K562 (cell line): ENCODE results near the gene BLCAP. TPM values are rescaled to one million over a fixed set of nuclear protein-coding genes. Genes with fewer than 3 reads are reported as not detected.

Experiments used
- ATAC-seq: fragments of 200-7000 bp; cut with Tn5 transposase; 3 replicates; pipeline ENCODE4 v1.9.1; 2020; ENCODE audit warnings: moderate library complexity
- BruUV-seq: library from RNA; stranded (reverse); fragments of 400-500 nt; replicated peaks from 2 replicates; lab custom pipeline; 2021; lab: Mats Ljungman, UMichigan
- CTCF ChIA-PET: fragments of 300-600 bp; formaldehyde crosslinking; extraction: SDS; loops from one replicate; lab custom pipeline; 2021; ENCODE audit warnings: low intra/inter-chr PET ratio; lab: Yijun Ruan, JAX
- POLR2A ChIA-PET: fragments of 300-600, 350-650 bp; sonication (Branson Sonifier 250); formaldehyde crosslinking; extraction: SDS; loops from one replicate; lab custom pipeline; 2021; ENCODE audit warnings: antibody characterized with exemption, inconsistent platforms; lab: Yijun Ruan, JAX
- DNase-seq, 4 experiments: peaks; one replicate each; pipeline versions ENCODE4 v3.0.0 to v3.0.0-alpha.2; 2011 to 2018; ENCODE audit warnings: low spot score in 3 of 4, mixed read lengths in 3 of 4; ENCODE audit errors: extremely low read depth in 1 of 4
- FAIRE-seq: peaks from 2 replicates; lab custom pipeline; 2011; peaks lifted over from hg19 to GRCh38; lab: Jason Lieb, UNC
- H2AFZ ChIP-seq: 2 replicates; pipeline ENCODE4 v1.6.0; 2011; ENCODE audit warnings: low read depth, low read length, control low read depth, inconsistent platforms
- H3K27ac ChIP-seq: fragments of 200-600 bp; 3 replicates; pipeline ENCODE4 v1.8.0; 2011; ENCODE audit warnings: low read depth, mild to moderate bottlenecking, control low read depth, inconsistent platforms, low read length, moderate library complexity, mixed read lengths; ENCODE audit errors: extremely low read depth
- H3K27me3 ChIP-seq, 2 experiments: fragments of 300-600 bp in 1 of 2; 2 replicates in 1 of 2; 3 replicates in 1 of 2; pipeline versions ENCODE4 v1.6.0 to v1.8.0; 2011; ENCODE audit warnings: inconsistent platforms in 2 of 2, low read length in 2 of 2, mild to moderate bottlenecking in 1 of 2, mixed read lengths in 1 of 2, moderate library complexity in 1 of 2; ENCODE audit not compliant: control insufficient read depth in 2 of 2, insufficient read depth in 2 of 2
- H3K36me3 ChIP-seq: fragments of 300-600 bp; 3 replicates; pipeline ENCODE4 v1.8.0; 2011; ENCODE audit warnings: mild to moderate bottlenecking, low read length, inconsistent platforms; ENCODE audit not compliant: control insufficient read depth, insufficient read depth
- H3K4me1 ChIP-seq, 2 experiments: fragments of 200-600 bp in 1 of 2; replicated peaks in 1 of 2; 2 replicates in 1 of 2; 3 replicates in 1 of 2; pipeline versions ENCODE4 v1.5.1 to v1.8.0; 2011; ENCODE audit warnings: inconsistent platforms in 2 of 2, low read length in 2 of 2, mild to moderate bottlenecking in 1 of 2, mixed read lengths in 1 of 2, moderate library complexity in 1 of 2; ENCODE audit not compliant: control insufficient read depth in 2 of 2, insufficient read depth in 2 of 2
- H3K4me2 ChIP-seq: 2 replicates; pipeline ENCODE4 v1.6.1; 2011; ENCODE audit warnings: low read length, control low read depth, inconsistent platforms, mixed read lengths; ENCODE audit not compliant: insufficient read depth
- H3K4me3 ChIP-seq: fragments of 200-600 bp; sonication (generic), shearing (Covaris generic); 2 replicates; pipeline ENCODE4 v1.5.1; 2016; ENCODE audit warnings: control low read depth, inconsistent platforms
- H3K79me2 ChIP-seq: fragments of 200-600 bp; 3 replicates; pipeline ENCODE4 v1.8.0; 2011; ENCODE audit warnings: low read length, inconsistent platforms; ENCODE audit not compliant: control insufficient read depth, insufficient read depth
- H3K9ac ChIP-seq, 2 experiments: 2 replicates each; pipeline versions ENCODE4 v1.6.0 to v1.6.1; 2011; ENCODE audit warnings: low read depth in 2 of 2, low read length in 2 of 2, control low read depth in 1 of 2, inconsistent platforms in 1 of 2, mild to moderate bottlenecking in 1 of 2, mixed read lengths in 1 of 2; ENCODE audit not compliant: insufficient read depth in 1 of 2
- H3K9me1 ChIP-seq: one replicate; pipeline ENCODE4 v1.6.0; 2011; ENCODE audit warnings: inconsistent platforms, mild to moderate bottlenecking, low read length, moderate library complexity; ENCODE audit not compliant: control insufficient read depth, insufficient read depth
- H3K9me3 ChIP-seq: replicated peaks from 2 replicates; pipeline ENCODE4 v1.5.1; 2011; ENCODE audit warnings: low read depth, low read length, inconsistent platforms; ENCODE audit not compliant: control insufficient read depth, insufficient read depth
- H4K20me1 ChIP-seq: replicated peaks from 2 replicates; pipeline ENCODE4 v1.6.1; 2011; ENCODE audit warnings: low read length, inconsistent platforms, mixed read lengths; ENCODE audit not compliant: control insufficient read depth, insufficient read depth
- DPF2 ChIP-seq: fragments of 450-650 bp; IDR thresholded peaks from 2 replicates; pipeline ENCODE4 v1.6.1; 2016
- GTF2E2 ChIP-seq: fragments of 200-800 bp; sonication (Bioruptor generic); IDR thresholded peaks from 2 replicates; pipeline ENCODE4 v1.6.1; 2016; ENCODE audit warnings: missing genetic modification characterization, missing compliant biosample characterization
- TRIM28 ChIP-seq: fragments of 450-650 bp; IDR thresholded peaks from 2 replicates; pipeline ENCODE4 v1.6.1; 2017
- WGBS: fragments of 100-300 bp; shearing (Covaris generic); methylation state at CpG from one replicate; pipeline ENCODE4 v1.1.6; 2016; ENCODE audit warnings: low coverage, mixed read lengths; ENCODE audit not compliant: insufficient coverage; ENCODE audit errors: missing lambda C conversion rate; 5-methylcytosine and 5-hydroxymethylcytosine counted together
- in situ Hi-C: fragments of 300-500 bp; cut with MboI; formaldehyde crosslinking; loops from 4 replicates; pipeline ENCODE4 v1.15.0; 2018; ENCODE audit warnings: inconsistent platforms, mixed read lengths
- intact Hi-C: fragments of 100-400 bp; cut with micrococcal nuclease; formaldehyde crosslinking; loops from 2 replicates; pipeline ENCODE4 v1.14.2; 2022
- polyA plus RNA-seq, 8 experiments: library from polyadenylated mRNA; depleted of rRNA in 4 of 8; stranded (reverse) in 5 of 8; unstranded in 3 of 8; fragments of >200 nt; fragmentation: Nextera tagmentation in 2 of 8; fragmentation: Illumina TruSeq in 1 of 8; extraction: Ambion mirVana in 2 of 8; extraction: Trizol in 1 of 8; gene quantifications; 2 replicates each; pipeline versions ENCODE4 v1.2.1 to v1.2.3, GENCODE V29; 2011 to 2014; ENCODE audit warnings: inconsistent platforms in 1 of 8, missing spikeins in 1 of 8
- total RNA-seq, 7 experiments: library from RNA; depleted of rRNA in 6 of 7; stranded (reverse); fragments of >200 nt in 6 of 7; fragmentation: Illumina TruSeq in 2 of 7; extraction: Trizol in 2 of 7; gene quantifications; 2 replicates each; pipeline versions ENCODE4 v1.2.1 to v1.2.3, GENCODE V29; 2011 to 2021; ENCODE audit warnings: low replicate concordance in 1 of 7
- TF ChIP-seq, protein P1 (sequence below): sonication (generic); formaldehyde crosslinking; IDR thresholded peaks from 2 replicates; pipeline ENCODE4 v1.8.1; 2023; ENCODE audit warnings: mild to moderate bottlenecking, missing genetic modification reagents

BLCAP gene
- total and polyA plus RNA-seq, 9 of the 15 experiments (the other 6 are each of a cell fraction or from before 2014, with no cell fraction given), result 16.9 to 41.5 (median 27.6) TPM

DNA sequence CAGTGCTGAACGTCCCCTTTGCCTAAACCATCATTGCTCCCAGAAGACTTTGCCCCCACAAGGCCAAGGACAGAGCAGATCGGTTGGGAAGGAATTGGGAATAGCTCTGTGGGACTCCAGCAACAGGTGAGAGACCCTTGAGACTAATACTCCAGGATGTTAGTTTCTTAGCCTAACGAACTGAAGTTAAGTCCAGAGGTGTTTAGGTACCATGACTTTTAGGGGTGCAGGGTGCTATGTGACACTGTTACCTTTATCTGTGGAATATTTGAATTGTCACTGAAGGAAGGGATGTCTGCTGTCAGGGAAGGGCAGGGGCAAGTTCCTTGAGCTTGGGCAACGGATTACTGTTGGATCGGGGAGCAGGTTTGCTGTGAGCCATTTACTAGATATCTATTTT, 1.9 kb downstream of the BLCAP start:
- ChIA-PET CTCF (no interaction called here), POLR2A (interaction anchor here (0.6 to 1.5 kb wide), 3 partner anchors 13 to 249 kb away, joined by 3 to 7 read pairs (median 3); no protein-coding TSS in a partner anchor)
- no TSS peak for BruUV-seq
- Histone ChIP-seq H3K4me3 (no peak overlapping the region), H3K27me3 (no peaks in the 10 kb centered on the region), H3K9ac (no peak overlapping the region), H3K4me1 (peaks cover 28 to 32% of the 10 kb centered on the region in 2 experiments), H3K4me2 (no peak overlapping the region), H2AFZ (no peak overlapping the region), H3K27ac (no peak overlapping the region), H4K20me1 (no peaks in the 10 kb centered on the region; the same call in 1 of the 2 replicates), H3K9me1 (peaks cover 4% of the 10 kb centered on the region), H3K9me3 (no peaks in the 10 kb centered on the region; the same call in 1 of the 2 replicates), H3K79me2 (peaks cover 49% of the 10 kb centered on the region), H3K36me3 (peaks cover 9% of the 10 kb centered on the region; the same call in 1 of the 3 replicates)
- intact Hi-C loops (loop anchor here (5.0 kb wide), 1 partner anchor 134 kb away; no protein-coding TSS in a partner anchor), in situ Hi-C loops (loop anchor here (5.0 kb wide), 1 partner anchor 254 kb away; no protein-coding TSS in a partner anchor)
- TF ChIP-seq, protein P1, sequence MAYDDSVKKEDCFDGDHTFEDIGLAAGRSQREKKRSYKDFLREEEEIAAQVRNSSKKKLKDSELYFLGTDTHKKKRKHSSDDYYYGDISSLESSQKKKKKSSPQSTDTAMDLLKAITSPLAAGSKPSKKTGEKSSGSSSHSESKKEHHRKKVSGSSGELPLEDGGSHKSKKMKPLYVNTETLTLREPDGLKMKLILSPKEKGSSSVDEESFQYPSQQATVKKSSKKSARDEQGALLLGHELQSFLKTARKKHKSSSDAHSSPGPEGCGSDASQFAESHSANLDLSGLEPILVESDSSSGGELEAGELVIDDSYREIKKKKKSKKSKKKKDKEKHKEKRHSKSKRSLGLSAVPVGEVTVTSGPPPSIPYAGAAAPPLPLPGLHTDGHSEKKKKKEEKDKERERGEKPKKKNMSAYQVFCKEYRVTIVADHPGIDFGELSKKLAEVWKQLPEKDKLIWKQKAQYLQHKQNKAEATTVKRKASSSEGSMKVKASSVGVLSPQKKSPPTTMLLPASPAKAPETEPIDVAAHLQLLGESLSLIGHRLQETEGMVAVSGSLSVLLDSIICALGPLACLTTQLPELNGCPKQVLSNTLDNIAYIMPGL (CRISPR knock-in tag), result no peak
- 0 out of 2 replicates have a peak, but pooled peaks have one; percentile 24 for TF ChIP-seq GTF2E2
- TF ChIP-seq TRIM28, result no peak
- no peak for TF ChIP-seq DPF2
- no peak for DNase-seq
- 56% methylated on average over 5 of the region's 5 CpGs for WGBS
- ATAC-seq, result no peak
- no peak for FAIRE-seq
